Fibroblast of gingiva (primary cell): Measurements from ENCODE around the gene C22orf39.
A peak's percentile ranks its signal among the peaks of the same experiment; 100 is the strongest.

Experiments used
- DNase-seq: peaks from one replicate; pipeline ENCODE4 v3.0.0-alpha.2; 2011; ENCODE audit warnings: low read depth

The C22orf39 gene

GRCh38 chr22:19477321-19478044 lies 30.0 kb upstream of the C22orf39 start:
- DNase-seq = peak; percentile 24

- no peak for DNase-seq
Measured at GRCh38 chr22:19476023-19476422, 28.5 kb upstream of the C22orf39 start.

- DNase-seq = no peak
Measured at GRCh38 chr22:19473578-19473977, 26.1 kb upstream of the C22orf39 start.

DNA sequence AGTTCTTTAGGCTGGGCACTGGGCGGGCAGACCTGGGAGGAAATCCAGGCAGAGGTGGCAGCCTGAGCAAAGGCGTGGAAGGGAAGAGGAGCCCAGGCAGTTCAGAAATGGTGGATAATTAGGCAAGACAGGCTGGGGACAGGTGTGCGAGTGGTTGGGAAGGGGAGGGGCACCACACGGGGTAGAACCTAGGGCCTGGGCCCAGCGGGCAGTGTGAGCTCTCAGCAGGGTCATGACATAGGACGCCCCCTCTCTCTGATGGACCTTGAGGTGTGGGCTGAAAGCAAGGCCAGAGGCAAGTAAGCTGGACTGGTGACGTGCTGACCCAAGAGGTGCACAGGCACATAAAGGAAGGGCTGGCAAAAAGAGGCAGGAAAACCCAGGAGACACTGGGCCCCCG lies 24.7 kb upstream of the C22orf39 start:
- no peak for DNase-seq

DNA sequence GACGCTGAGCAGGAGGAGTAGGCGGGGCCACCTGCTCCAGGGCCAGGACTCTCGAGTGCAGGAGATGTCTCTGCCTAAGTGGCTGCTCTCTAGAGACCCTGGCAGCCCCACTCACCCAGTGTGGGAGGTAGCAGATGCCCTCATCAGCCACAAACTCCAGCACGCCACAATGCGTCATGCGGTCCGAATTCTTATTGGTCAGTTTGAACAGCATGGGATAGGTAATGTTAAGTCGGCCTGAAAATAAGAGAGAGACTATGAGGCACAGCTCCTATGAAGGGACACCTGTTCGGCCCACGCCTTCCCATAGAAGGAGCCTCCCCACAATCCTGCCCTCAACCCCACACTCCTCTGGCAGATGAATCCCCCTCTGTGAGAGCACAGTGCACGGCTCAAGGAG lies 24.1 kb upstream of the C22orf39 start:
- no peak for DNase-seq

- DNase-seq = no peak
Measured at GRCh38 chr22:19470010-19470409, 22.5 kb upstream of the C22orf39 start.

DNA sequence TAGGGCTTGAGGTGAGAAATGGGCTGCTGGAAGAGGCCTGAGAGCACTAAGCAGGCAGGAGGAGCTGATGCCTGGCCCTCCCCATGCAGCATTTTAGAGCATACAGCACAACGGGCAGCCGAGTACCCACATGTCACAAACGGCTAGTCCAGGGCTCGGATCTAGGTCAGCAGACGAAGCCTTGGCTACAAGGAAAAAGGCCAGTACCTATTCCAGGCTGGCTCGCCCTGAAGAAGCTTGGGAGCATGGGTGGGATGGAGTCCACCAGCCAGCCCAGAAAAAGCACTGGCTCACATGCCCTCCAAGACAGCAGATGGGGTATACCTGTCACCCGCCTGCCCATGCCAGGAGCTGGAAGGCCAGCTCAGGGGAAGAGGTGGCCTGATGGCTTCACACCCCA lies 21.9 kb upstream of the C22orf39 start:
- no peak for DNase-seq

- DNase-seq = no peak
Measured at GRCh38 chr22:19467912-19468311, 20.4 kb upstream of the C22orf39 start.

GRCh38 chr22:19466848-19467752 lies 19.6 kb upstream of the C22orf39 start:
- DNase-seq = no peak

- DNase-seq = no peak
Measured at GRCh38 chr22:19466126-19466716, 18.7 kb upstream of the C22orf39 start.

GRCh38 chr22:19464975-19465374 lies 17.5 kb upstream of the C22orf39 start:
- no peak for DNase-seq

DNA sequence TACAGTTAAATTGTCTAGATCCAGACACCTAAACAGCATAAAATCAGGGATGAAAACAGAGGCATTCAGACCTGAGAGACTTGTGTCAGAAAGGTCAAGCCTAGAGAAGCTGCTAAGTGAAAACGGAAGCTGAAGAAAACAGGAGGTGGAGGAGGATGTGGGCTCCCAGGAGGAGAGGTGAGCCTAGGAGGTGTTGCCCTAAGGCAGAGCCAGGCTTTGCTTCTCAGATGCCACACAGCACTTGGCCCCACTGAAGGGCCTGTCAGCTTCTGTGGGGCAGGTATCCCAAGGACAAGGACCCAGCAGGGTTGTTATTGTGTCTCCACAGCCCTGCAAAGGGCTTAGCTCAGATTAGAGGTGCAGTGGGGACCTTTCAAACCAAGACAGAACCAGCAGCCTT lies 17.0 kb upstream of the C22orf39 start:
- no peak for DNase-seq

GRCh38 chr22:19463491-19464469 lies 16.3 kb upstream of the C22orf39 start:
- peak; percentile 55 for DNase-seq

DNA sequence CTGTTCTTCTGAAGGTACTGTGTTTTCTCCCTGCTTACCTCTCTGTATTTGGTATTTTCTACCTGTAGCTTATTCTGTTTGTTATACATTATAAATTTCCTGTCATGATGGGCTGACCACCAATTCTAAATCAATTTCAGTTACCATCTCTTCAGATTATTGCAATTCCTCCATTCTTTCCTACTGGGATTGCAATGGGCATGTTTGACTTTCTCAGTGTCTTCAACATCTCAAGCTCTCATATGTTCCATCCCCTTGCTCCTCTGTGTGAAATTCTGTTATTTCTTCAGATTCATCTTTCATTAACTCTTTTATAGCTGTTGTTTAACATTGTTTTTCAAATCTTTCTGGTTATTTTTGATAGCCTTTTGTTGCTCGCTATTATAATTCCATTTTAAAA lies 15.5 kb upstream of the C22orf39 start:
- DNase-seq = no peak

DNA sequence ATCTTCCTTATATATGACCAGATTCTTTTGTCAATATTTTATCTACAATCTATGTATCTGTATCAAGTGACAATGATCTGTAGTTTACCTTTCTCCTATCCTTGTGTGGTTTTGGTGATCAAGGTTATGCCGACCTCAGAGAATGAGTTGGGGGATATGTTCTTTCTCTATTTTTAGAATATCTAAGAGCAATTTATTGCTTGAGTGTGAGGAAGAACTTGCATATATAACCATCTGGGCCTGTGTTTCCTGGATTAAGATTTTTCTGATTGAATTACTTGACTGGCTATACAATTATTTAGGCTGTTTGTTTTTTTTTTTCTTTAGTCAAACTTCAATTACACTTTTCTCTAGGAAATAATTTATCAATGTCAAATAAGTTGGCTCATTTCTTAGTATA lies 14.0 kb upstream of the C22orf39 start:
- no peak for DNase-seq

DNA sequence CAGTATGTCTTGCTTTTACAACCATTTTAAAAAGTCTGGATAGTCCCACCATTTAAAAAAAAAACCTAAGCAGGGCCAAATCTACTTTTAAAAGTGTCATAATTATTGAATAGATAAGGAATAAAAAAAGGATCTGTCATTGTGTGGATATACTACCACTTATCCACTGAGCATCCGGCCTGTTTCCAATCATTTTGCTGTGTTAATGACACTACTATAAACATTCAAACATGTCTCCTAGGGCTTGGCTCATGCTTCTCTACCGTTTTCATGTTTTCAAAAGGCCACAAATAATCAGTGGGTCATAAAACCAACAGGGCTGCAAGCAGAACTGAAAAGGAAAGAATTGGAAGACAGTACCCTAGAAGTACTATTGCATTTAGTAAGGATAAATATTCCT lies 12.5 kb upstream of the C22orf39 start:
- DNase-seq = no peak

GRCh38 chr22:19457828-19458428 lies 10.4 kb upstream of the C22orf39 start:
- DNase-seq = no peak

DNA sequence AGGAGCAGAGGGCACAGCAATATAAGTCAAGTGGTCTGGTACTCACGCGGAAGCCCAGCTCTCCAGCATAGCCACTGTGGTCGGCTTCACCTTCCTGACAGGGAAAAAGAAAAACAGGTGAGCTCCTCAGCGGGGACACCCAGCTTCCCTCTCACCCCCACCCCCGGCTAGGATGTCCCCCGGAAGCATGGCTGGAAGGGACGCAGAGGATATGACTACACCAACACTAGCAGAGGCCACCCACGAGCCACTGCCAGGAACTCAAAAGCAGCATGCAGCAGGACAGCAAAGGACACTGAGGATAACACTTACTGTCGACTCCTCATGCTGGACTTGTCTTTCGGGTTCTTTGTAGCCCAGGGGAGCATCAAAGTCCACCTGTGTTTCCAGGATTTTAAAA lies 9.0 kb upstream of the C22orf39 start:
- DNase-seq = no peak

DNA sequence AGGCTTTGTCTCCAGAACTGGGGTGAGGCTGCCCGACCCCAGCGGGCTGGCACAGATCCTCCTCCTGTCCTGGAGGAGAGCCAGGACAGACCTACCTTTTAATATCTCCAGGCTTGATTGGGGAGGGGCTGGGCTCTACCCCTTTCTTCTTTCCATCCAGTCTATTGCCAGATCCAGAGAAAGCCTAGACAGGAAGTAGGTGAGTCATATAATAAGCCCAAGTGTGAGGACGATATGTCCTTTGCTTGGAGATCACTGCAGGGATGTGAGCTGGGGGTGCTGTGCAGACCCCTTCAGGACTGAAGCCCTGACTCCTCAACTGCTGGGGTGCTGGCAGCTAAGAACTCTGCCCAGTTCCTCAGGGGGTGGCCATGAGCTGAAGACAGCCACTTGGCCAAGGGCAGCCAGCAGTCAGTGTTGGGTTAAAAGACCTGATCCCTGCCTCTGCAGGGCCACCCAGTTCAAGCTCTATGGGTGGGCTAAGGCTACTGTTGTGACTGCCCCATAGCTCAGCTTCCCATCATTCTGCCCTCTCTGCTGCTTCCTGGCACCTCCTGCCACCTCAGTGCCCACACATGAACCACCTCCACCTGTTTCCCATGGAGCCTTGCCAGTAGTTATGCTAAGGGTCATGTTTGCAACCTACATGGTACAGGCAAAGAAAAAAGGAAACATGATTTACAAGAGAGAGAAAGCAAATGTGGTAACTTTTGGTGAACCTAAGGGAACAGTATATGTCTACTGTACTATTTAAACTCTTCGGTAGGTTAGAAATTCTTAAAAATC lies 8.3 kb upstream of the C22orf39 start:
- no peak for DNase-seq

DNA sequence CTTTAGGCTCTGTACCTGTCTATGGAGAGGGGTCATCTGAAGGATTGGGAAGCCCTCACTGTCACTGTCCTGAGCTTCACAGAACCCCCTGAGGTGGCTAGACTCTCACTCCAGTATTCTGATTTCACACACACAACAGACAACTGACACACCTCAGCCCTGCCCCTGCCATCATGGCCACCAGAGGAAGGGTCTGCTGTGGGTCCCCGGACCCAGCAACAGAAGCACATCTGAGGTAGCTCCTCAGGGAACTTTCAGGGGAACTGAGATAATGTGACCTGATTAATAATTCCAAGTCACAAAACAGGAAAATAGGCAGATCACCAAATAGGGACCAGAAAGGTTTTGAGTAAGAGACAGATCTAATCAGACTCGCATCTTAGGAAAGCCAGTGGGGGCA lies 7.5 kb upstream of the C22orf39 start:
- DNase-seq = no peak

DNA sequence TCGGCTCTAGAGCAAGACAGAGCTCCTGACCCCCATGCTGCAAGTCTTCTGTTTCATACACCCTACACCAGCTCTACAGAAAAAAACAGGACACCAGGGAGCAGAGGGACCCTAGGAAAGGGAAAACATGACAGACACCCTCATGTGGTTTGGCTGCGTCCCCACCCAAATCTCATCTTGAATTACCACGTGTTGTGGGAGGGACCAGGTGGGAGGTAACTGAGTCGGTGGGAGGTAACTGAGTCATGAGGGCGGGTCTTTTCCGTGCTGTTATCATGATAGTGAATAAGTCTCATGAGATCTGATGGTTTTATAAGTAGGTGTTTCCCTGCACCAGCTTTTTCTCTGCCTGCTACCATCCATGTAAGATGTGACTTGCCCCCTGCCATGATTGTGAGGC lies 6.6 kb upstream of the C22orf39 start:
- DNase-seq = no peak
